ENCODE data around the gene TMEM240. TPM values are rescaled to one million over a fixed set of nuclear protein-coding genes. Genes with fewer than 3 reads are reported as not detected.
A peak's percentile ranks its signal among the peaks of the same experiment; 100 is the strongest.

The TMEM240 gene
- total RNA-seq, 4 donors from 2014 or later: 4.0 to 27.3 (median 5.1) TPM; not detected in 1

DNA sequence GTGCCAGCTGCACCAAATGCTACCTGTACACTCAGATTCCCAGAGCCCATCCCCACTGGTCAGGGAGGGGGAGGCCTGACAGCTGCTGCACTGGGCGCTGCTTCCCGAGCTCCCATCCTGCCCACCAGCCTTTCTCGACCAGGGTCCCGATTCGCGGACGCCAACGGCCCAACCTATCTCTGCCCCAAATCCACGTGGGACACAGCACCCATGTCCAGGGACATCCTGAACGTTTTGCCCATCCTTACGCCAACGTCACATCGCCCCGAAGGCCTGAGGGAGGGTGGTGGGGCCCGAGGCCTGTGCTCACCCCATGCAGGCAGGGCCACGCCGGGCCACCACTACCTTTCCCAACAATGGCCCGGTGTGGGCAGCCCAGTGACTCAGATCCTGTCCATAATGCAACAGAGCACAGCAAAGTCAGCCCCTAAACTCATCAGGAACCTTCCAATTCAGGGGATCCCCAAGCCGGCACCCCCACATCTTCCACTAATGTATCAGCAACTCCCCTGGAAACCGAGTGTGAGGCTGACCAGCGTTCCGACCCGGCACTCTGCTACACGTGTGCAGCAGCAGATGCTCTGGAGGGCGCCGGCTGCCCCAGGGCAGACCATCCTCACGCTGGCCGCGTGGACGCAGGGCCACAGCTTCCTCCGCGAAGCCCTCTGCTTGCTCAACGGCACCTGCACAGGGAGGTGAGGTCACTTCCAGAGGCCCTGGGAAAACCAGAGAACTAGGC is 11.3 kb upstream of the TMEM240 start:
- Histone ChIP-seq H3K27me3 (no peaks in the 10 kb centered on the region), H3K36me3 (peaks cover 0 to 33% (median 0%) of the 10 kb centered on the region in 3 donors), H3K27ac (no peak overlapping the region), H3K4me3 (no peak overlapping the region), H3K4me1 (peaks cover 0 to 39% (median 4%) of the 10 kb centered on the region in 4 donors), H3K9me3 (no peaks in the 10 kb centered on the region)
- TF ChIP-seq POLR2A (IDR thresholded peaks at IDR 0.05) (no peak), EP300 (IDR thresholded peaks at IDR 0.05) (no peak)
- TF ChIP-seq, protein P1, sequence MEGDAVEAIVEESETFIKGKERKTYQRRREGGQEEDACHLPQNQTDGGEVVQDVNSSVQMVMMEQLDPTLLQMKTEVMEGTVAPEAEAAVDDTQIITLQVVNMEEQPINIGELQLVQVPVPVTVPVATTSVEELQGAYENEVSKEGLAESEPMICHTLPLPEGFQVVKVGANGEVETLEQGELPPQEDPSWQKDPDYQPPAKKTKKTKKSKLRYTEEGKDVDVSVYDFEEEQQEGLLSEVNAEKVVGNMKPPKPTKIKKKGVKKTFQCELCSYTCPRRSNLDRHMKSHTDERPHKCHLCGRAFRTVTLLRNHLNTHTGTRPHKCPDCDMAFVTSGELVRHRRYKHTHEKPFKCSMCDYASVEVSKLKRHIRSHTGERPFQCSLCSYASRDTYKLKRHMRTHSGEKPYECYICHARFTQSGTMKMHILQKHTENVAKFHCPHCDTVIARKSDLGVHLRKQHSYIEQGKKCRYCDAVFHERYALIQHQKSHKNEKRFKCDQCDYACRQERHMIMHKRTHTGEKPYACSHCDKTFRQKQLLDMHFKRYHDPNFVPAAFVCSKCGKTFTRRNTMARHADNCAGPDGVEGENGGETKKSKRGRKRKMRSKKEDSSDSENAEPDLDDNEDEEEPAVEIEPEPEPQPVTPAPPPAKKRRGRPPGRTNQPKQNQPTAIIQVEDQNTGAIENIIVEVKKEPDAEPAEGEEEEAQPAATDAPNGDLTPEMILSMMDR (IDR thresholded peaks at IDR 0.05): no peak
- no peak for DNase-seq (ENCODE audit: low spot score in 2 of 2)
- 84 to 89% methylated on average over 33 of the region's 33 CpGs for WGBS, 2 donors

DNA sequence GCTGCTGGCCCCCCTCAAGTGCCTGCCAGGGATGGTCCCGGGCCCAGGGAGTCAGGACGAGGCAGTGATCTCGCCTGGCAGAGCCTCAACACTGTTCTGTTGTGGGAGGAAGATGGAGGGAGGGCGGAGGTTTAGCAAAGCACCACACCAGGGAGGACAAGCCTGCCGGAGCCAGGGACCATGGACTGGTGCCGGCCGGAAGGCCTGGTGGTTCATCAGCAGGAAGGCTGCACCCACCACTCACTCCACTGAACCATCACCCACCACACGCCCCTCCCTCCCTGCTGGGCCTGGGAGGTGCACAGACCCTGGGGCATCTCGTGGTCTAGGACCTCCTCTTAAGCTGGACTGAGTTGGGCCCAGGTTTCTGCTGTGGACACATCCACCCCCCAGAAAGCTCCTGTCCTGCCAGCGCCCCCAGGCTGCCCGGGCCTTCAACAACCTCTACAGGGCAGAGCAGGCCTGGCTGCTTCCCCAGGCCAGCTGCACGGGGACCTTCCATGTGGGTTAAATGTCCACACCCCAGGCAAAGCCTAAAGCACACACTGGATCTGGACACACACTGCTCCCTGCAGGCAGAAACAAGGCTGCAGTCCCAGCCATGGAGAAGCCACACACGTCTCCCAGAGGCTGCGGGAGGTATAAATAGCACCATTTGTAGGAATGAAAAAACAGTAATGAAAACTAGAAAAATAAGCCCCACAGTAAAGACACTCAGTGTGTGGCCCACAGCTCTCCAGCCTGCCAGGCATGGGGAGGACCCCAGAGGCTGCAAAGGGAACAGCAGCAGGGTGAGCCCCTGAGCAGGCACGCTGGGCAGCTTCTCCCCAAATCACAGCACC is 10.4 kb upstream of the TMEM240 start:
- peaks cover 0 to 39% (median 4%) of the 10 kb centered on the region in 4 donors for H3K4me1 ChIP-seq
- H3K27ac ChIP-seq: peak overlapping the region in 1 of 4 donors; percentile 41
- peaks cover 0 to 28% (median 0%) of the 10 kb centered on the region in 3 donors for H3K36me3 ChIP-seq
- 35 to 48% methylated on average over 14 of the region's 15 CpGs for WGBS, 2 donors
- no peak for TF ChIP-seq EP300 (IDR thresholded peaks at IDR 0.05)
- no peak for TF ChIP-seq POLR2A (IDR thresholded peaks at IDR 0.05)
- TF ChIP-seq, protein P1 (IDR thresholded peaks at IDR 0.05): peak in 3 of 5 experiments; percentile 17 to 22 (median 18)
- DNase-seq (ENCODE audit: low spot score in 2 of 2): no peak
- no peak overlapping the region for H3K4me3 ChIP-seq
- no peaks in the 10 kb centered on the region for H3K27me3 ChIP-seq
- no peaks in the 10 kb centered on the region for H3K9me3 ChIP-seq

DNA sequence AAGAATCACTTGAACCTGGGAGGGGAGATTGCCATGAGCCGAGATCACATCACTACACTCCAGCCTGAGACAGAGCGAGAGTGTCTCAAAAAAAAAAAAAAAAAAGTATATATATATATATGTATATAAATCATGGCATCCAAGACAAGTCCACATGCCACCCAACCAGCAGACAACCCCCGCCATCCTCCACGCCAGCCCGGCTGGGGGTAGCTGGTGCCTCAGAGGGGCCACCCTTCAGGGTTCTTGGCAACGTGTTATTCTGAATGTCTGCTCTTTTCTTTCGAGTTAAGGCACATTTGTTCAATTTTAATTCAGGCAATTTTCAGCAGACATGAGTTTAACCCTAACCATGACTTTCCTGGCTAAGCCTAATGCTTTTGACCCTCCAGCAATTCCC is 9.7 kb upstream of the TMEM240 start:
- Histone ChIP-seq H3K36me3 (peaks cover 0 to 20% (median 0%) of the 10 kb centered on the region in 3 donors), H3K4me1 (peaks cover 0 to 37% (median 4%) of the 10 kb centered on the region in 4 donors), H3K27me3 (no peaks in the 10 kb centered on the region), H3K27ac (peak overlapping the region in 1 of 4 donors; percentile 41), H3K9me3 (no peaks in the 10 kb centered on the region), H3K4me3 (no peak overlapping the region)
- TF ChIP-seq, protein P1 (IDR thresholded peaks at IDR 0.05): no peak
- TF ChIP-seq POLR2A (IDR thresholded peaks at IDR 0.05) (no peak), EP300 (IDR thresholded peaks at IDR 0.05) (no peak)
- 55 to 62% methylated on average over 7 of the region's 7 CpGs for WGBS, 2 donors
- DNase-seq (ENCODE audit: low spot score in 2 of 2): no peak

DNA sequence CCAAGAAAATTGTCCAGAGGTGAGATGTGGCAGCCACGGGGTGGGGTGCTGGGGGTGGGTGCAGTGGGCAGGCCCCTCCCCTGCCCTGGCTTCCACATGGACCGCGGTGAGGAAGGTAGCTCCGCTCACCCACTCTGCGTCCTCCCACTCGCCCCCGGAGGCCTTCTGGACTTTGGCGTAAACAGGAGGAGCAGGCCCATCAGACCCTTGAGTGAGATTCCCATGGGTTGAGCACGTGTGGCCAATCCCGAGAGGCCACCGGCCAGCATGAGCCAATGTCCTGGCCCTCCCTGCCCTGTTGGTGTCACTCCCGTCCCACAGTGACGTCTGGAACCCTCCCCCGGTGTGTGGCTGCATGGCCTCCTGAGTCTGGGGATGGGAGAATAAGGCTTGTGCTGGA is 8.2 kb upstream of the TMEM240 start:
- no peak for TF ChIP-seq POLR2A (IDR thresholded peaks at IDR 0.05)
- TF ChIP-seq, protein P1 (IDR thresholded peaks at IDR 0.05): no peak
- TF ChIP-seq EP300 (IDR thresholded peaks at IDR 0.05): no peak
- Histone ChIP-seq H3K4me3 (no peak overlapping the region), H3K27ac (no peak overlapping the region), H3K4me1 (peaks cover 0 to 24% (median 4%) of the 10 kb centered on the region in 4 donors), H3K36me3 (peaks cover 0 to 18% (median 0%) of the 10 kb centered on the region in 3 donors), H3K27me3 (no peaks in the 10 kb centered on the region), H3K9me3 (no peaks in the 10 kb centered on the region)
- WGBS, 2 donors: 77 to 79% methylated on average over 10 to 12 of the region's 14 CpGs
- DNase-seq (ENCODE audit: low spot score in 2 of 2): no peak

Measured in tibial nerve (tissue), 4 donors.